ENCODE results near the gene SMIM29. TPM values are rescaled to one million over a fixed set of nuclear protein-coding genes. Genes with fewer than 3 reads are reported as not detected.
A peak's percentile ranks its signal among the peaks of the same experiment; 100 is the strongest.

Gene SMIM29
- total RNA-seq, 2 experiments from 2014 or later = 22.0 to 23.9 TPM

- no peak for TF ChIP-seq CTCF (IDR thresholded peaks at IDR 0.05)
- ATAC-seq (ENCODE audit: poor library complexity) = peak; percentile 71
- Mint-ChIP-seq H3K27me3 (no peaks in the 10 kb centered on the region), H3K9me3 (no peaks in the 10 kb centered on the region), H3K4me1 (ENCODE audit: low read depth) (peaks cover 35% of the 10 kb centered on the region), H3K4me3 (peak within 1 kb of the TSS; percentile 97), H3K36me3 (ENCODE audit: low read depth) (peaks cover 33% of the 10 kb centered on the region), H3K27ac (peak within 1 kb of the TSS; percentile 99)
- Histone ChIP-seq H3K4me1 (ENCODE audit: insufficient read depth, low read length) (peaks cover 41% of the 10 kb centered on the region), H3K36me3 (ENCODE audit: insufficient read depth, low read length) (peaks cover 13% of the 10 kb centered on the region), H3K4me3 (ENCODE audit: low read length) (peak within 1 kb of the TSS; percentile 90), H3K27me3 (ENCODE audit: control insufficient read depth in 1 of 2, insufficient read depth in 2 of 2, low read length in 2 of 2) (no peaks in the 10 kb centered on the region), H3K27ac (ENCODE audit: low read depth in 1 of 2, low read length in 2 of 2) (peak within 1 kb of the TSS; percentile 97 to 99), H3K9me3 (ENCODE audit: control insufficient read depth in 1 of 2, insufficient read depth in 1 of 2, low read length in 2 of 2) (no peaks in the 10 kb centered on the region)
- ChIA-PET CTCF (interaction anchor here (1.7 to 1.9 kb wide), 4 partner anchors 12 to 179 kb away, joined by 5 to 12 read pairs (median 10); partner anchors contain the start of gene SMIM29), POLR2A (interaction anchor here (0.6 to 2.6 kb wide), 34 partner anchors 9 to 1687 kb away, joined by 3 to 98 read pairs (median 4); partner anchors contain the start of genes BAK1, BLTP3A, NUDT3 and RPS10)
- DNase-seq = peak; percentile 84 to 96 (median 89)
- intact Hi-C loops (cut with DNase I, micrococcal nuclease) = loop anchor here (1.0 to 10.0 kb wide), 5 partner anchors 12 to 1264 kb away; partner anchors contain the start of gene SNRPC (in 1 of the 2)
These were observed 12.1 kb downstream of the SMIM29 start, which contains the start of gene HMGA1 for GRCh38 chr6:34236443-34237315. TSS of gene HMGA1 (plus strand) at chr6:34236873. CDS start at chr6:34240781, 3,908 bp downstream.

- DNase-seq = peak; percentile 33 to 88 (median 56)
- peak overlapping the region; percentile 97 for H3K4me3 Mint-ChIP-seq
- TF ChIP-seq CTCF (IDR thresholded peaks at IDR 0.05) = no peak
- no peaks in the 10 kb centered on the region for H3K9me3 ChIP-seq (ENCODE audit: control insufficient read depth in 1 of 2, insufficient read depth in 1 of 2, low read length in 2 of 2)
- no peaks in the 10 kb centered on the region for H3K27me3 Mint-ChIP-seq
- H3K36me3 Mint-ChIP-seq (ENCODE audit: low read depth) = peaks cover 28% of the 10 kb centered on the region
- CTCF ChIA-PET = interaction anchor here (1.7 to 1.9 kb wide), 4 partner anchors 12 to 179 kb away, joined by 5 to 12 read pairs (median 10); partner anchors contain the start of gene SMIM29
- H3K4me3 ChIP-seq (ENCODE audit: low read length) = peak overlapping the region; percentile 90
- peak; percentile 60 for ATAC-seq (ENCODE audit: poor library complexity)
- H3K27ac ChIP-seq (ENCODE audit: low read depth in 1 of 2, low read length in 2 of 2) = peak overlapping the region; percentile 97 to 99
- H3K36me3 ChIP-seq (ENCODE audit: insufficient read depth, low read length) = peaks cover 7% of the 10 kb centered on the region
- H3K27ac Mint-ChIP-seq = peak overlapping the region; percentile 99
- peaks cover 35% of the 10 kb centered on the region for H3K4me1 Mint-ChIP-seq (ENCODE audit: low read depth)
- no peaks in the 10 kb centered on the region for H3K9me3 Mint-ChIP-seq
- H3K4me1 ChIP-seq (ENCODE audit: insufficient read depth, low read length) = peaks cover 39% of the 10 kb centered on the region
- no peaks in the 10 kb centered on the region for H3K27me3 ChIP-seq (ENCODE audit: control insufficient read depth in 1 of 2, insufficient read depth in 2 of 2, low read length in 2 of 2)
- POLR2A ChIA-PET = interaction anchor here (0.6 to 2.6 kb wide), 25 partner anchors 9 to 1688 kb away, joined by 3 to 98 read pairs (median 4); partner anchors contain the start of genes BAK1, NUDT3, RPS10 and SMIM29
- intact Hi-C loops (cut with DNase I, micrococcal nuclease) = loop anchor here (1.0 to 10.0 kb wide), 5 partner anchors 12 to 1264 kb away; partner anchors contain the start of gene SNRPC (in 1 of the 2)
These were observed 12.7 kb downstream of the SMIM29 start for GRCh38 chr6:34236131-34236442.

- no peaks in the 10 kb centered on the region for H3K9me3 Mint-ChIP-seq
- Histone ChIP-seq H3K27ac (ENCODE audit: low read depth in 1 of 2, low read length in 2 of 2) (peak overlapping the region; percentile 97 to 99), H3K36me3 (ENCODE audit: insufficient read depth, low read length) (peaks cover 2% of the 10 kb centered on the region), H3K27me3 (ENCODE audit: control insufficient read depth in 1 of 2, insufficient read depth in 2 of 2, low read length in 2 of 2) (no peaks in the 10 kb centered on the region), H3K4me3 (ENCODE audit: low read length) (peak overlapping the region; percentile 90), H3K9me3 (ENCODE audit: control insufficient read depth in 1 of 2, insufficient read depth in 1 of 2, low read length in 2 of 2) (no peaks in the 10 kb centered on the region), H3K4me1 (ENCODE audit: insufficient read depth, low read length) (peaks cover 39% of the 10 kb centered on the region)
- no peaks in the 10 kb centered on the region for H3K27me3 Mint-ChIP-seq
- peaks cover 35% of the 10 kb centered on the region for H3K4me1 Mint-ChIP-seq (ENCODE audit: low read depth)
- peak overlapping the region; percentile 97 for H3K4me3 Mint-ChIP-seq
- H3K36me3 Mint-ChIP-seq (ENCODE audit: low read depth) = peaks cover 23% of the 10 kb centered on the region
- ChIA-PET CTCF (interaction anchor here (1.7 kb wide), 1 partner anchor 13 kb away, joined by 12 read pairs; the partner anchor contains the start of gene SMIM29), POLR2A (interaction anchor here (0.6 to 2.6 kb wide), 10 partner anchors 8 to 1688 kb away, joined by 3 to 98 read pairs (median 7); partner anchors contain the start of genes SMIM29 and ZNF76)
- DNase-seq (peak in 13 of 14 experiments; percentile 47 to 89 (median 64)), ATAC-seq (ENCODE audit: poor library complexity) (peak; percentile 40)
- intact Hi-C loops (cut with DNase I, micrococcal nuclease) = loop anchor here (1.0 to 10.0 kb wide), 5 partner anchors 11 to 1263 kb away; partner anchors contain the start of gene SNRPC (in 1 of the 2)
- no peak for TF ChIP-seq CTCF (IDR thresholded peaks at IDR 0.05)
- peak overlapping the region; percentile 99 for H3K27ac Mint-ChIP-seq
These were observed 13.3 kb downstream of the SMIM29 start for GRCh38 chr6:34235307-34236130.

Data from CD4-positive, alpha-beta T cell (primary cell).